Transverse colon (tissue), 3 donors: ENCODE results near the gene BTD.

Source experiments
- CTCF ChIP-seq, 5 experiments: fragments of 200-600 bp in 3 of 5; fragments of 450-650 bp in 2 of 5; sonication (generic) in 3 of 5; IDR thresholded peaks; 1 replicate in 2 of 5; 2 replicates in 3 of 5; pipeline ENCODE4 v1.5.1; 2016 to 2017; ENCODE audit warnings: antibody characterized with exemption in 5 of 5, inconsistent platforms in 3 of 5, mild to moderate bottlenecking in 2 of 5, moderate library complexity in 1 of 5
- EP300 ChIP-seq: sonication (generic); formaldehyde crosslinking; IDR thresholded peaks from one replicate; pipeline ENCODE4 v1.6.1; 2017; ENCODE audit warnings: antibody characterized with exemption, low read depth

- no peak for TF ChIP-seq CTCF (IDR thresholded peaks at IDR 0.05)
- TF ChIP-seq EP300, result no peak
These were observed 31.6 kb downstream of the BTD start for GRCh38 chr3:15633159-15633558.
